Measurements from ENCODE around the gene CBFA2T3. TPM values are rescaled to one million over a fixed set of nuclear protein-coding genes. Genes with fewer than 3 reads are reported as not detected.
"Not testable (repeated sequence)": the region's sequence is repeated elsewhere in the genome, so short reads cannot be mapped to it uniquely, and the experiment has no call there.

The CBFA2T3 gene
- polyA plus RNA-seq, 3 donors from 2014 or later = 0.49 to 0.76 TPM; not detected in 1

- Mint-ChIP-seq H3K4me3 (no peak overlapping the region), H3K4me1 (no peaks in the 10 kb centered on the region), H3K27ac (no peak overlapping the region)
Observed at GRCh38 chr16:88924834-88925539, 52.0 kb downstream of the CBFA2T3 start.

GRCh38 chr16:88923926-88924833, 52.8 kb downstream of the CBFA2T3 start:
- Mint-ChIP-seq H3K27ac (no peak overlapping the region), H3K36me3 (no peaks in the 10 kb centered on the region), H3K27me3 (ENCODE audit: low read depth in 3 of 3) (peaks cover 0 to 2% (median 0%) of the 10 kb centered on the region in 3 donors), H3K9me3 (no peaks in the 10 kb centered on the region), H3K4me3 (no peak overlapping the region), H3K4me1 (no peaks in the 10 kb centered on the region)
- DNase-seq = no peak

More at GRCh38 chr16:88924834-88925539, 52.0 kb downstream of the CBFA2T3 start:
- DNase-seq = no peak
- no peaks in the 10 kb centered on the region for H3K9me3 Mint-ChIP-seq
- peaks cover 0 to 2% (median 0%) of the 10 kb centered on the region in 3 donors for H3K27me3 Mint-ChIP-seq (ENCODE audit: low read depth in 3 of 3)
- H3K36me3 Mint-ChIP-seq = no peaks in the 10 kb centered on the region

- Mint-ChIP-seq H3K27me3 (ENCODE audit: low read depth in 3 of 3) (peaks cover 0 to 2% (median 0%) of the 10 kb centered on the region in 3 donors), H3K4me3 (no peak overlapping the region), H3K36me3 (no peaks in the 10 kb centered on the region), H3K9me3 (no peaks in the 10 kb centered on the region), H3K4me1 (no peaks in the 10 kb centered on the region), H3K27ac (no peak overlapping the region)
- DNase-seq = no peak
Observed at GRCh38 chr16:88923450-88923849, 53.6 kb downstream of the CBFA2T3 start.

- Mint-ChIP-seq H3K27me3 (ENCODE audit: low read depth in 3 of 3) (peaks cover 0 to 2% (median 0%) of the 10 kb centered on the region in 3 donors), H3K36me3 (no peaks in the 10 kb centered on the region), H3K9me3 (no peaks in the 10 kb centered on the region), H3K4me3 (no peak overlapping the region), H3K27ac (no peak overlapping the region), H3K4me1 (no peaks in the 10 kb centered on the region)
- no peak for DNase-seq
Observed at GRCh38 chr16:88922826-88923410, 54.1 kb downstream of the CBFA2T3 start.

- Mint-ChIP-seq H3K27ac (no peak overlapping the region), H3K4me1 (no peaks in the 10 kb centered on the region), H3K27me3 (ENCODE audit: low read depth in 3 of 3) (peaks cover 0 to 2% (median 0%) of the 10 kb centered on the region in 3 donors), H3K9me3 (no peaks in the 10 kb centered on the region), H3K36me3 (no peaks in the 10 kb centered on the region), H3K4me3 (no peak overlapping the region)
- no peak for DNase-seq
Observed at GRCh38 chr16:88922114-88922825, 54.7 kb downstream of the CBFA2T3 start.

GRCh38 chr16:88921591-88921990, 55.4 kb downstream of the CBFA2T3 start:
- H3K27ac Mint-ChIP-seq = no peak overlapping the region
- H3K27me3 Mint-ChIP-seq (ENCODE audit: low read depth in 3 of 3) = peaks cover 0 to 2% (median 0%) of the 10 kb centered on the region in 3 donors
- H3K4me3 Mint-ChIP-seq = no peak overlapping the region
- H3K9me3 Mint-ChIP-seq = no peaks in the 10 kb centered on the region
- no peaks in the 10 kb centered on the region for H3K36me3 Mint-ChIP-seq
- H3K4me1 Mint-ChIP-seq = no peaks in the 10 kb centered on the region
- no peak for DNase-seq

GRCh38 chr16:88920618-88921590, 56.1 kb downstream of the CBFA2T3 start:
- no peaks in the 10 kb centered on the region for H3K36me3 Mint-ChIP-seq
- H3K27me3 Mint-ChIP-seq (ENCODE audit: low read depth in 3 of 3) = peaks cover 0 to 2% (median 0%) of the 10 kb centered on the region in 3 donors
- no peaks in the 10 kb centered on the region for H3K9me3 Mint-ChIP-seq
- no peaks in the 10 kb centered on the region for H3K4me1 Mint-ChIP-seq
- no peak overlapping the region for H3K27ac Mint-ChIP-seq
- no peak for DNase-seq
- H3K4me3 Mint-ChIP-seq = no peak overlapping the region

GRCh38 chr16:88919936-88920335, 57.1 kb downstream of the CBFA2T3 start:
- DNase-seq = no peak
- no peaks in the 10 kb centered on the region for H3K4me1 Mint-ChIP-seq
- H3K9me3 Mint-ChIP-seq = no peaks in the 10 kb centered on the region
- no peaks in the 10 kb centered on the region for H3K36me3 Mint-ChIP-seq
- no peak overlapping the region for H3K27ac Mint-ChIP-seq
- no peak overlapping the region for H3K4me3 Mint-ChIP-seq
- peaks cover 0 to 2% (median 0%) of the 10 kb centered on the region in 3 donors for H3K27me3 Mint-ChIP-seq (ENCODE audit: low read depth in 3 of 3)

- not testable (repeated sequence) for H3K4me1 Mint-ChIP-seq; H3K27ac Mint-ChIP-seq; DNase-seq; H3K9me3 Mint-ChIP-seq; H3K36me3 Mint-ChIP-seq; H3K4me3 Mint-ChIP-seq; H3K27me3 Mint-ChIP-seq (ENCODE audit: low read depth in 3 of 3)
Observed at GRCh38 chr16:88918896-88919295, 58.1 kb downstream of the CBFA2T3 start.

GRCh38 chr16:88917915-88918627, 58.9 kb downstream of the CBFA2T3 start:
- Mint-ChIP-seq H3K9me3 (no peaks in the 10 kb centered on the region), H3K36me3 (no peaks in the 10 kb centered on the region), H3K4me3 (no peak overlapping the region), H3K27me3 (ENCODE audit: low read depth in 3 of 3) (peaks cover 0 to 2% (median 2%) of the 10 kb centered on the region in 3 donors), H3K27ac (no peak overlapping the region), H3K4me1 (no peaks in the 10 kb centered on the region)
- DNase-seq = no peak

GRCh38 chr16:88917146-88917914, 59.7 kb downstream of the CBFA2T3 start:
- Mint-ChIP-seq H3K4me3 (no peak overlapping the region), H3K36me3 (no peaks in the 10 kb centered on the region), H3K27me3 (ENCODE audit: low read depth in 3 of 3) (peaks cover 0 to 2% (median 0%) of the 10 kb centered on the region in 3 donors), H3K9me3 (no peaks in the 10 kb centered on the region), H3K4me1 (no peaks in the 10 kb centered on the region), H3K27ac (no peak overlapping the region)
- DNase-seq = no peak

Data from immature natural killer cell (primary cell).